GM12878 (cell line): ENCODE results near the gene RNF7.
"Not testable (repeated sequence)": the region's sequence is repeated elsewhere in the genome, so short reads cannot be mapped to it uniquely, and the experiment has no call there.

Experiments used
- ATF3 ChIP-seq: IDR thresholded peaks from 2 replicates; pipeline ENCODE4 v1.6.1; 2011; ENCODE audit warnings: low read depth, mild to moderate bottlenecking, low read length, moderate library complexity, borderline replicate concordance; ENCODE audit errors: extremely low read depth
- BHLHE40 ChIP-seq, 2 experiments: fragments of 450-650 bp in 1 of 2; IDR thresholded peaks; 2 replicates each; pipeline ENCODE4 v1.6.1; 2011 to 2017; ENCODE audit warnings: low read depth in 2 of 2, borderline replicate concordance in 1 of 2, improper control_type of control experiment in 1 of 2, low read length in 1 of 2, mild to moderate bottlenecking in 1 of 2
- CREB1 ChIP-seq: IDR thresholded peaks from 2 replicates; pipeline ENCODE4 v1.6.1; 2012; ENCODE audit warnings: low read depth, mild to moderate bottlenecking, inconsistent platforms
- CTCF ChIP-seq, 3 experiments: IDR thresholded peaks in 2 of 3; conservative IDR thresholded peaks in 1 of 3; 2 replicates each; pipeline ENCODE4 v1.5.1; 2011; ENCODE audit warnings: low read depth in 3 of 3, low read length in 3 of 3, mild to moderate bottlenecking in 3 of 3, control low read depth in 2 of 3, moderate library complexity in 2 of 3, inconsistent platforms in 1 of 3, mixed read lengths in 1 of 3; ENCODE audit not compliant: control insufficient read depth in 2 of 3, insufficient read depth in 1 of 3; ENCODE audit errors: extremely low read depth in 1 of 3
- E2F4 ChIP-seq: IDR thresholded peaks from 2 replicates; pipeline ENCODE4 v1.6.1; 2012; ENCODE audit warnings: low read depth, low read length, improper control_type of control experiment
- HCFC1 ChIP-seq: fragments of 150-350 bp; IDR thresholded peaks from 2 replicates; pipeline ENCODE4 v1.6.1; 2014; ENCODE audit warnings: low read length
- NFYA ChIP-seq: IDR thresholded peaks from 2 replicates; pipeline ENCODE4 v1.6.1; 2011; ENCODE audit warnings: low read depth, mild to moderate bottlenecking, low read length, improper control_type of control experiment, borderline replicate concordance
- NKRF ChIP-seq: fragments of 450-650 bp; conservative IDR thresholded peaks from 2 replicates; pipeline ENCODE4 v1.6.1; 2017; ENCODE audit warnings: mild to moderate bottlenecking, moderate library complexity
- POLR2A ChIP-seq: IDR thresholded peaks from 2 replicates; pipeline ENCODE4 v1.6.1; 2011; ENCODE audit warnings: low read depth, mild to moderate bottlenecking, low read length
- REST ChIP-seq: IDR thresholded peaks from 2 replicates; pipeline ENCODE4 v1.6.1; 2012; ENCODE audit warnings: mild to moderate bottlenecking, low read depth, low read length
- TCF12 ChIP-seq: IDR thresholded peaks from 2 replicates; pipeline ENCODE4 v1.6.1; 2011; ENCODE audit warnings: low read depth, mild to moderate bottlenecking, low read length
- USF2 ChIP-seq: IDR thresholded peaks from 2 replicates; pipeline ENCODE4 v1.6.1; 2011; ENCODE audit warnings: low read depth, low read length, improper control_type of control experiment, borderline replicate concordance
- ZBTB33 ChIP-seq: fragments of 450-650 bp; IDR thresholded peaks from 2 replicates; pipeline ENCODE4 v1.6.1; 2017; ENCODE audit warnings: mild to moderate bottlenecking
- ZNF24 ChIP-seq: fragments of 450-650 bp; IDR thresholded peaks from 2 replicates; pipeline ENCODE4 v1.6.1; 2017; ENCODE audit warnings: antibody characterized with exemption, mild to moderate bottlenecking

- TF ChIP-seq NKRF; CTCF (IDR thresholded peaks at IDR 0.05 in 2 of 3, conservative IDR thresholded peaks at IDR 0.05 in 1 of 3; ENCODE audit: control insufficient read depth in 2 of 3, extremely low read depth in 1 of 3, insufficient read depth in 1 of 3, low read depth in 3 of 3, low read length in 3 of 3); ATF3; ZBTB33; POLR2A; REST; BHLHE40 (IDR thresholded peaks at IDR 0.05; ENCODE audit: borderline replicate concordance in 1 of 2, low read depth in 2 of 2, low read length in 1 of 2); E2F4; USF2; TCF12; HCFC1; NFYA; ZNF24; CREB1: not testable (repeated sequence)
These were observed 34.7 kb upstream of the RNF7 start for GRCh38 chr3:141703367-141703766.
